ENCODE measurements around the gene SMYD3. TPM values are rescaled to one million over a fixed set of nuclear protein-coding genes. Genes with fewer than 3 reads are reported as not detected.

SMYD3 gene
- total and polyA plus RNA-seq, 9 of the 15 experiments (the other 6 are each of a cell fraction or from before 2014, with no cell fraction given), result 128 to 440 (median 197) TPM

DNA sequence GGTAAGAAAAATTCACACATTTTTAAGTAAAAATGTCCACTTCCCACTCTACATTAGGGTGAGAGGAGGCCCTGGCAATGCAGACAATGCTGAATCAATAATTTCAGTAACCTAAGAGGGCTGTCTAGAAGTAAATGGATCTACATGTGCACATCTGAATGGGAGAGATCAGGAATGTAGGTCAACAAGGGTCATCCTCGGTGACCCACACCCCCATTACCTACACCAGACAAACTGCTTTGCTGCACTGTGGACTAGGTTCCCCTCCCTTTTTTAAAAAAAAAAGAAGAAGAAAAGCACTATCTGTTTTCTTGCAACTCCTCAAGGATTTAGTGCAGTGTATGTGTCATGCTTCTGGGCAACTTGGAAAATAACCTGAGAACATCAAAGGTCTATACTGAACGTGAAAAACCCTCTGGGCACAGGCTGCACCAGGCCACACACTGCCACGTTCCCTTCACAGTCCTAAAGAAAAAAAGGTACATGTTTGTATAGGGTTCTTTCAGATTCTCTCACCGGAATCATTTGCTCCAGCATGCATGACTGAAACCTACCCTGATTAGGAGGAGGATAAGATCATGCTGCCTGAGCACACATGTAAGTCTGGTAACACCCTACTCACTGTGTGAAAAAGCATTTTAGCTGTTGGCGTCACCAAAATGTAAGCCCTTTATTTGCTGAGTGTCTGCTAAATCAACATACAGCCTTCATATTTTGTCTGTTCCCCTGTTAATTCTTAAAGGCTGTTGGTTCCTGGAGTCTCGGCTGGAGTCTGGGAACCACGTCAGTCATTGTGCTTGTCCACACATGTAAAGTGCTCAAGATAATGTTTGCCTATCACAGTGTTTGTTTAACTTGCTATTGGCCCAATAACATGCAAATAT is 341.0 kb downstream of the SMYD3 start (continued):
- TF ChIP-seq ZNF384 (IDR thresholded peaks at IDR 0.05; ENCODE audit: low read depth, low read length), result peak; percentile 63
- TF ChIP-seq, protein P1, sequence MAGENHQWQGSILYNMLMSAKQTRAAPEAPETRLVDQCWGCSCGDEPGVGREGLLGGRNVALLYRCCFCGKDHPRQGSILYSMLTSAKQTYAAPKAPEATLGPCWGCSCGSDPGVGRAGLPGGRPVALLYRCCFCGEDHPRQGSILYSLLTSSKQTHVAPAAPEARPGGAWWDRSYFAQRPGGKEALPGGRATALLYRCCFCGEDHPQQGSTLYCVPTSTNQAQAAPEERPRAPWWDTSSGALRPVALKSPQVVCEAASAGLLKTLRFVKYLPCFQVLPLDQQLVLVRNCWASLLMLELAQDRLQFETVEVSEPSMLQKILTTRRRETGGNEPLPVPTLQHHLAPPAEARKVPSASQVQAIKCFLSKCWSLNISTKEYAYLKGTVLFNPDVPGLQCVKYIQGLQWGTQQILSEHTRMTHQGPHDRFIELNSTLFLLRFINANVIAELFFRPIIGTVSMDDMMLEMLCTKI (IDR thresholded peaks at IDR 0.05; ENCODE audit: partially characterized antibody), result no peak
- no peak for TF ChIP-seq STAT5B (CRISPR knock-in tag; IDR thresholded peaks at IDR 0.05)
- TF ChIP-seq, protein P2, sequence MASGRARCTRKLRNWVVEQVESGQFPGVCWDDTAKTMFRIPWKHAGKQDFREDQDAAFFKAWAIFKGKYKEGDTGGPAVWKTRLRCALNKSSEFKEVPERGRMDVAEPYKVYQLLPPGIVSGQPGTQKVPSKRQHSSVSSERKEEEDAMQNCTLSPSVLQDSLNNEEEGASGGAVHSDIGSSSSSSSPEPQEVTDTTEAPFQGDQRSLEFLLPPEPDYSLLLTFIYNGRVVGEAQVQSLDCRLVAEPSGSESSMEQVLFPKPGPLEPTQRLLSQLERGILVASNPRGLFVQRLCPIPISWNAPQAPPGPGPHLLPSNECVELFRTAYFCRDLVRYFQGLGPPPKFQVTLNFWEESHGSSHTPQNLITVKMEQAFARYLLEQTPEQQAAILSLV (tag; IDR thresholded peaks at IDR 0.05), result no peak
- TF ChIP-seq ZSCAN29 (IDR thresholded peaks at IDR 0.05), result peak; percentile 68; the same call in 1 of the 2 replicates
- TF ChIP-seq, protein P3, sequence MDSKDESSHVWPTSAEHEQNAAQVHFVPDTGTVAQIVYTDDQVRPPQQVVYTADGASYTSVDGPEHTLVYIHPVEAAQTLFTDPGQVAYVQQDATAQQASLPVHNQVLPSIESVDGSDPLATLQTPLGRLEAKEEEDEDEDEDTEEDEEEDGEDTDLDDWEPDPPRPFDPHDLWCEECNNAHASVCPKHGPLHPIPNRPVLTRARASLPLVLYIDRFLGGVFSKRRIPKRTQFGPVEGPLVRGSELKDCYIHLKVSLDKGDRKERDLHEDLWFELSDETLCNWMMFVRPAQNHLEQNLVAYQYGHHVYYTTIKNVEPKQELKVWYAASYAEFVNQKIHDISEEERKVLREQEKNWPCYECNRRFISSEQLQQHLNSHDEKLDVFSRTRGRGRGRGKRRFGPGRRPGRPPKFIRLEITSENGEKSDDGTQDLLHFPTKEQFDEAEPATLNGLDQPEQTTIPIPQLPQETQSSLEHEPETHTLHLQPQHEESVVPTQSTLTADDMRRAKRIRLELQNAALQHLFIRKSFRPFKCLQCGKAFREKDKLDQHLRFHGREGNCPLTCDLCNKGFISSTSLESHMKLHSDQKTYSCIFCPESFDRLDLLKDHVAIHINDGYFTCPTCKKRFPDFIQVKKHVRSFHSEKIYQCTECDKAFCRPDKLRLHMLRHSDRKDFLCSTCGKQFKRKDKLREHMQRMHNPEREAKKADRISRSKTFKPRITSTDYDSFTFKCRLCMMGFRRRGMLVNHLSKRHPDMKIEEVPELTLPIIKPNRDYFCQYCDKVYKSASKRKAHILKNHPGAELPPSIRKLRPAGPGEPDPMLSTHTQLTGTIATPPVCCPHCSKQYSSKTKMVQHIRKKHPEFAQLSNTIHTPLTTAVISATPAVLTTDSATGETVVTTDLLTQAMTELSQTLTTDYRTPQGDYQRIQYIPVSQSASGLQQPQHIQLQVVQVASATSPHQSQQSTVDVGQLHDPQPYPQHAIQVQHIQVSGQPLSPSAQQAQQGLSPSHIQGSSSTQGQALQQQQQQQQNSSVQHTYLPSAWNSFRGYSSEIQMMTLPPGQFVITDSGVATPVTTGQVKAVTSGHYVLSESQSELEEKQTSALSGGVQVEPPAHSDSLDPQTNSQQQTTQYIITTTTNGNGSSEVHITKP (IDR thresholded peaks at IDR 0.05; ENCODE audit: partially characterized antibody), result no peak
- TF ChIP-seq, protein P4, sequence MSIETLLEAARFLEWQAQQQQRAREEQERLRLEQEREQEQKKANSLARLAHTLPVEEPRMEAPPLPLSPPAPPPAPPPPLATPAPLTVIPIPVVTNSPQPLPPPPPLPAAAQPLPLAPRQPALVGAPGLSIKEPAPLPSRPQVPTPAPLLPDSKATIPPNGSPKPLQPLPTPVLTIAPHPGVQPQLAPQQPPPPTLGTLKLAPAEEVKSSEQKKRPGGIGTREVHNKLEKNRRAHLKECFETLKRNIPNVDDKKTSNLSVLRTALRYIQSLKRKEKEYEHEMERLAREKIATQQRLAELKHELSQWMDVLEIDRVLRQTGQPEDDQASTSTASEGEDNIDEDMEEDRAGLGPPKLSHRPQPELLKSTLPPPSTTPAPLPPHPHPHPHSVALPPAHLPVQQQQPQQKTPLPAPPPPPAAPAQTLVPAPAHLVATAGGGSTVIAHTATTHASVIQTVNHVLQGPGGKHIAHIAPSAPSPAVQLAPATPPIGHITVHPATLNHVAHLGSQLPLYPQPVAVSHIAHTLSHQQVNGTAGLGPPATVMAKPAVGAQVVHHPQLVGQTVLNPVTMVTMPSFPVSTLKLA (conservative IDR thresholded peaks at IDR 0.05), result 0 out of 4 replicates have a peak, but pooled peaks of 1 of the 2 experiments have one; percentile 27
- 0 out of 2 replicates have a peak, but pooled peaks have one; percentile 23 for TF ChIP-seq NBN (IDR thresholded peaks at IDR 0.05; ENCODE audit: low read depth)
- TF ChIP-seq, protein P5, sequence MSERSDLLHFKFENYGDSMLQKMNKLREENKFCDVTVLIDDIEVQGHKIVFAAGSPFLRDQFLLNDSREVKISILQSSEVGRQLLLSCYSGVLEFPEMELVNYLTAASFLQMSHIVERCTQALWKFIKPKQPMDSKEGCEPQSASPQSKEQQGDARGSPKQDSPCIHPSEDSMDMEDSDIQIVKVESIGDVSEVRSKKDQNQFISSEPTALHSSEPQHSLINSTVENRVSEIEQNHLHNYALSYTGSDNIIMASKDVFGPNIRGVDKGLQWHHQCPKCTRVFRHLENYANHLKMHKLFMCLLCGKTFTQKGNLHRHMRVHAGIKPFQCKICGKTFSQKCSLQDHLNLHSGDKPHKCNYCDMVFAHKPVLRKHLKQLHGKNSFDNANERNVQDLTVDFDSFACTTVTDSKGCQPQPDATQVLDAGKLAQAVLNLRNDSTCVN (CRISPR knock-in tag; IDR thresholded peaks at IDR 0.05), result no peak
- TF ChIP-seq, protein P6, sequence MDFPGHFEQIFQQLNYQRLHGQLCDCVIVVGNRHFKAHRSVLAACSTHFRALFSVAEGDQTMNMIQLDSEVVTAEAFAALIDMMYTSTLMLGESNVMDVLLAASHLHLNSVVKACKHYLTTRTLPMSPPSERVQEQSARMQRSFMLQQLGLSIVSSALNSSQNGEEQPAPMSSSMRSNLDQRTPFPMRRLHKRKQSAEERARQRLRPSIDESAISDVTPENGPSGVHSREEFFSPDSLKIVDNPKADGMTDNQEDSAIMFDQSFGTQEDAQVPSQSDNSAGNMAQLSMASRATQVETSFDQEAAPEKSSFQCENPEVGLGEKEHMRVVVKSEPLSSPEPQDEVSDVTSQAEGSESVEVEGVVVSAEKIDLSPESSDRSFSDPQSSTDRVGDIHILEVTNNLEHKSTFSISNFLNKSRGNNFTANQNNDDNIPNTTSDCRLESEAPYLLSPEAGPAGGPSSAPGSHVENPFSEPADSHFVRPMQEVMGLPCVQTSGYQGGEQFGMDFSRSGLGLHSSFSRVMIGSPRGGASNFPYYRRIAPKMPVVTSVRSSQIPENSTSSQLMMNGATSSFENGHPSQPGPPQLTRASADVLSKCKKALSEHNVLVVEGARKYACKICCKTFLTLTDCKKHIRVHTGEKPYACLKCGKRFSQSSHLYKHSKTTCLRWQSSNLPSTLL (IDR thresholded peaks at IDR 0.05), result no peak
- 0 out of 2 replicates have a peak, but pooled peaks have one; percentile 18 for TF ChIP-seq GABPA (tag; conservative IDR thresholded peaks at IDR 0.05; ENCODE audit: low read depth)
- no peak for TF ChIP-seq TEAD2 (tag; IDR thresholded peaks at IDR 0.05)

Data from K562 (cell line).